ENCODE results near the gene ALDH8A1. TPM values are rescaled to one million over a fixed set of nuclear protein-coding genes. Genes with fewer than 3 reads are reported as not detected.

Gene ALDH8A1, protein sequence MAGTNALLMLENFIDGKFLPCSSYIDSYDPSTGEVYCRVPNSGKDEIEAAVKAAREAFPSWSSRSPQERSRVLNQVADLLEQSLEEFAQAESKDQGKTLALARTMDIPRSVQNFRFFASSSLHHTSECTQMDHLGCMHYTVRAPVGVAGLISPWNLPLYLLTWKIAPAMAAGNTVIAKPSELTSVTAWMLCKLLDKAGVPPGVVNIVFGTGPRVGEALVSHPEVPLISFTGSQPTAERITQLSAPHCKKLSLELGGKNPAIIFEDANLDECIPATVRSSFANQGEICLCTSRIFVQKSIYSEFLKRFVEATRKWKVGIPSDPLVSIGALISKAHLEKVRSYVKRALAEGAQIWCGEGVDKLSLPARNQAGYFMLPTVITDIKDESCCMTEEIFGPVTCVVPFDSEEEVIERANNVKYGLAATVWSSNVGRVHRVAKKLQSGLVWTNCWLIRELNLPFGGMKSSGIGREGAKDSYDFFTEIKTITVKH
- 0.16 TPM for total RNA-seq

DNA sequence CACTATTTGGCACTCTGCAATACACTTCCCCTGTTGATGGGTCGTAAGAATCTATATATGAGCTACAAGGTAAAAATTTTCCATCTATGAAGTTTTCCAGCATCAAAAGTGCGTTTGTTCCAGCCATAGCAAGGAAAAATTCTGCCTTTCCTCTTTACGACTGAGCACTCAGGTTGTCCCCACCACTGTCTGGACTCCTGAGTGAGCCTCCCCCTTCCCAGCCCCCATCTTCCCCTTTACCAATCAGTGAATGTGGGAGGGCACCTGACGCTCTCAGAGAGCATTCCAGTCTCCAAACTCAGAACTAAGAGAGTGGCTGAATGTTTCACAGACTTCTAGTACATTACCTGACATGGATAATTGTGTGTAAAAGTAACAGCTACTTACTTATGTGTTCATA, at the start of gene ALDH8A1:
Gene ALDH8A1 (minus strand): TSS at position 175 of the 400 bp plus-strand sequence. CDS start 48 bp downstream, at position 127.
- ATAC-seq, result no peak

DNA sequence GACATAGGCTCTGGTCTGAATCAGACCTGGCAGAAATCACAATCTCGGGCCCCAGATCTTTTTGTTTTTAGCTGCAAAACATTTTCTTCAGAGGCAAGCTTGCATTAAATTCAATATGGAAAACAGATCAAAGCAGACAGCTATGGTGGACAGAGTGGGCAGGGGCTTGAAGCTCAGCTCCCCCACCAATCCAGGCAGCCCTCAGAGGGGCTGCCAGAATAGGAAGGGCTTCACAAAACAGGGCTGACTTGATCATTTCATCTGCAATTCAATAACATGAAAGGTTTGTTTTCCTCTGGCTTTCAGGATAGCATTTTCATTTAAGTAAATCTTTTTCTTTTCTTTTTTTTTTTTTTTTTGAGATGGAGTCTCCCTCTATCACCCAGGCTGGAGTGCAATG, 49.2 kb upstream of the ALDH8A1 start:
- ATAC-seq, result no peak

DNA sequence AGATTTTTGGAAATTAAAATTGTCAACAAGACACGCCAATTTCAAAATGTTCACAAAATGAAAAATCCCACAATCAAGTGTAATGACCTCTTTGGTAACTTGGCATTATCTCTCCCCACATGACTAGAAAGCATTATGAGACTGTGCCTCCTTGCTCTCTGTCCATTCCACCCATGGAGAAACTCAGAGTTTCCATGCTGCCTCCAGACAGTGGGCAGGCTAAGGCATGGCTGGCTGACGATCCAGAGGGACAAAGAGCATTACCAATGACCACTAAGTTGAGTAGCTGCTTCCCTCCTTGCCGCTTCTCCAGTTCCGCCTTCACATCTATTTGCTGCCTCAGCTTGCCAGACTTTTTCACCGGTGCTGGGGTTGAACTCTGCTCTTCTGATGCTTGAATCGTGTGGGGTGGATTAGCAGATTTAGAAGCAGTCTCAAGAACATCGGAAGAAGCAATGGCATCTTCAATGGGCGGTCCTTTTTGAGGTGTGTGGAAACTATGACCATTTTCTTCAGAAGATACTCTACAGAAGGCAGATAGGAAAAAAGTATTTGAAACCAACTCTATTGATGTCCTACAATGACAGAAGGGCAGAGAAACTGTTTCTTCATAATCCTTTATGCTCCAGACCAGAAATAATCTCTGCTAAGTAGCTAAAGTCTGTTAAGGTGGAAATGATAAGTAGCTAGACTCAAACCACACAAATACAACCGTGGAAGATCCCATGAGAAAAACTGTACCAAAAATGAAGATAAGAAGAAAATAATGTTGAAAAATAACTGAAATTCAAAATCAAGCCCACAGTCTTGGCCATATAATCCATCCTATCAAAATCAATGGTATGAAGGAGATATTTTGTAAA, 47.5 kb upstream of the ALDH8A1 start:
- no peak for ATAC-seq

DNA sequence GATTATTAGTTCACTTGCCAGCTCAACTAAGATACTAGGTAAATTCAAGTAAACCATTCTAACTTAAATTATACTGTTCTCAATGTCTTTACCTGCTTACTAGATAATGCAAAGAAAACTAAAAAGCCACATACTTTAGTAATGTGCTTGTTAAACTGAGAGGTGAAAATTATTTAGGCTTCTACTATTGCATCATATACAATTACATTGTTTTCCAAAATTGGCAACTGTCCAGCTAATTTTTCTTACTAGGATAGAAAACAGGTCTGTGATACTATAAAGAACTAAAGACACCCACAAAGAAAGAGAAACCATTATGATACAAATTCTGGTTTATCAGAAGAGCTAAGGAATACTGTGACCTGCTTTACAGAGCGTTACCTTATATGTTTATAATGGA, 45.6 kb upstream of the ALDH8A1 start:
- ATAC-seq, result no peak

DNA sequence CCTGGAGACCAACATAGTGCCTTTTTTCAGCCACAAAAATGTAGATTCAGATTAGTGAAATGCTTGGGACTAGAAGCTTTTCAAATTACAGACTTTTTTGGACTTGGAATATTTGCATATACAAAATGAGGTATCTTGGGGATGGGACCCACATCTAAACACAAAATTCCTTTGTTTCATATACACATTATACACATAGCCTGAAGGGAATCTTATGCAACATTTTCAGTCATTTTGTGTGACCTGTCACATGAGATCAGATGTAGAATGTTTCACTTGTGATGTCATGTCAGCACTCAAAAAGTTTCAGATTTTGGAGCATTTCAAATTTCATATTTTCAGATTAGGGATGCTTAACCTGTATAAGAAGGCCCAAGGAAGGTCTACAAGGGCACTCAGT, 44.5 kb upstream of the ALDH8A1 start:
- no peak for ATAC-seq

DNA sequence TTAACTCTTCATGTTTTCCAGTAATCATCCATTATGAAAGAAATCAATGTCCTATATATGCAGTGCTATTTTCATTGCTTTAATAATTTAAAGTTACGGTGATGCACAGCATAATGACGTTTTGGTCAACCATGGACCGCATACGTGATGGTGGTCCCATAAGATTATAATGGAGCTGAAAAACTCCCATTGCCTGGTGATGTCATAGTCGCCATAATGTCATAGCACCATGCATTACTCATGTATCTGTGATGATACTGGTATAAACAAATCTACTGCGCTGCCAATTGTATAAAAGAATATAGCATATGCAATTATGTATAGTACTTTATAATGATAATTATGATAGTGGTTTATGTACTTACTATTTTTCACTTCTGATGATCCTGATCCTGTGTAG, 42.3 kb upstream of the ALDH8A1 start:
- no peak for ATAC-seq

DNA sequence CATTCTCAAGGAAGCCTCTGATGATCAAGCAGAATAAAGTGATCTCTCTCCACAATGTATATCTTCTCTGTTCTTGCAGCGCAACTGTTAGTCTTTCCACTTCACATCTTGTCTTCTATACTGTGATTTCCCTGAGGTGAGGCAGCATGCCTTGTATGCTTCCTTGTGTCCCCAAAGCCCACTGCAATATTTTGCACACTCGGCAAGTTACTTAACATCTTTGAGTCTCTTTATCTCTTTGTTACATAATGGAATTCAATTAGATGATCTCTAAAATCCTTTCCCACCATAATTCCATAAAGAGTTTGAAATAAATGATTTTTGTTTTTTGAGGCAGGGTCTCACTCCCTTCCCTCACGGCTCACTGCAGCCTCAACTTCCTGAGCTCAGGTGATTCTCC, 40.4 kb upstream of the ALDH8A1 start:
- no peak for ATAC-seq

DNA sequence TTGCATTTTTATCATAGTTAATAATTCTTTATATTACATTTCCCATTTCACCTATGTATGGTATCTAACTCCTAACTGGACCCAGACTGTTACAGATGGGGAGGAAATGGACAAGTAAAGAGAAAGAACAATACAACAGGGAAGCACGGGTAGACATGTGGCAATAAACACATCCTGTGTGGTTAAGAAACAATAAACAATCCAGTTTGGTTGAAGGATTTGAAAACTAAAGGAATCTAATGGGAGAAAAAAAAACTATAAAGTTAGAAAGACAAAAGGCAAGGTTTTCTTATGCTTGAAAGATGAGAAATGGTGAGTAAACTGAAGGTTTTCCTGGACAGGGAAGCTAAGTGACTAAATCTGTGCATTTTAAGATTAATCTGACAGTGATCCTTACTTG, 34.9 kb upstream of the ALDH8A1 start:
- ATAC-seq, result no peak

DNA sequence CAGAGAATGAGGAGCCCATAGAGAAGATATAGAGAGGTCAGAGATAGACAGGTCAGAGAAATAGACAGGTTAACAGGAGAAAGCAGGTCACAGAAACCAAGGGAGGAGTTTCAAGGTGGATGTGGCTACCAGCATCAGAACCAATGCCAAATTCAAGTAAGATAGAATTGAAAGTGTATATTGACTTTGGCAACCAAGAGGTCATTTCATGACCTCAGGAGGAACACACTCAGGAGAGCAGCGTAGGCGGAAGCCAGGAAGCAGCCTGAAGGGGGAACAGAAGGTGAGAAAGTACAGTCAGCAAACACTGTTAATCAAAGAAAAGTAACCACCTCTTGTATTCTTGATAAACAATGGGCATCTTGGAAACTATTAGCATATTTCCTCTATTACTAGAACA, 33.9 kb upstream of the ALDH8A1 start:
- no peak for ATAC-seq

DNA sequence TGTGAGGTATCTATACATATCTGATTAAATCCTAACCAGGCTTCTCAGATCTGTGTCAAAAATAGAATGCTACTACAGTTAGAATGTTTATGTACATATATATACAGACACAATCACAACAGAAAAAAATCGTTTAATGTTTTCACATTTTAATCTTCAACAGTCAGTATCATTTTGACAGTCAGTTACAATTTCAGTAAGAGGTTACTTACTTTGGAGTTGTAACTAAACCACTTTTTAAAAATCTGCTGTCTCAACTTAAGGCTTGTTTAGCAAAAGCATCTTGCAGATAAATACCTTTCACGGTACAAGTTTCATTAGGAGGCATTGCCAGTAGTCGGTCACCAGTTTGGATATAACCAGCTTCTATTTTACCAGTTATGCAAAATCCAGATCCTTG, 32.3 kb upstream of the ALDH8A1 start:
- ATAC-seq, result no peak

DNA sequence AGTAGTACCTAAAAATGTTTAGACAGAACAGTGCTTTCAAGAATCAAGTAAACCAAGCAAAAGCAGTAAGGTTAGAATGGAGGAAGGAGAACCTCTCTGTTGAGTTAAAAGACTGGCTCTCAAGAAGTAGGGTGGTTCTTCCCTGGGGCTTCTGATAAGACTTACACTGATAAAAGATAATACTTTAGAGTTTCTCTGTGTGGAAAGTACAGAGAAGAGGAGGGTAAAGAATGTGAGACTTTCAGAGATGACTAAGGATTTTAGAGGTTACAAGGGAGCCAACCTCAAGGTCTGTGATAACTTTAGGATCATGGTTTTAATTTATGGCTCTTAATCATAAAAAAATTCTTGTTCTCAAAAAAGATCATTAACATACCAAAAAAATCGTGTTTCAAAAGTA, 30.9 kb upstream of the ALDH8A1 start:
- no peak for ATAC-seq

DNA sequence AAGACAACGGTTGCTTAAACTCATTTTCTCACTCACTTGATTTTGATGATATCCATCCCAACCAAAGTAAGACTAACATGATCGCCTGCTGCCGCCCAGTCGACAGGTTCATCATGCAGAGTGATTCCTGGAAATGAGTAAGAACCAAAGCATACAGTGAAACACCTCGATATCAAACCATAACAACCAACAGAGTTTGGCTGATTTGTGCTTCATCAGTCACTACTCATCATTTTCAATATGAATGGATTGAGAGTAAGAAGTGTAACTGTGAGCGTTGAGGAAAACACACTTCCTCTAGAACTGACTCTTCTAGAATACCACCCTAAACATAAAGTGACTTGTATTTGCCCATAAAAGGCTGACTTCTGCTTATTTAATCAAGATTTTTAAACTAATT, 29.2 kb upstream of the ALDH8A1 start:
- no peak for ATAC-seq

DNA sequence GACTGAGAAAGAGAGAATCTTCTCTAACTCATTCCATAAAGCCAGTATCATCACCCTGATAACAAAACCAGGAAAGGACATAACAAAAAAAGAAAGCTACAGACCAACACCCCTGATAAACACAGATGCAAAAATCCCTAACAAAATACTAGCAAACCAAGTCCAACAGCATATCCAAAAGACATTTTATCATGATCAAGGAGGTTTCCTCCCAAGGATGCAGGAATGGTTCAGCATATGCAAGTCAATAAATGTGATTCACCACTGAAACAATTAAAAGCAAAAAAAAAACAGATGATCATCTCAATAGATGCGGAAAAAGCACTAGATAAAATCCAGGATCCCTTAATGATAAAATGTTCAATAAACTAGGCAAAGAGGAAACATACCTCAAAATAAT, 24.5 kb upstream of the ALDH8A1 start:
- ATAC-seq, result no peak

DNA sequence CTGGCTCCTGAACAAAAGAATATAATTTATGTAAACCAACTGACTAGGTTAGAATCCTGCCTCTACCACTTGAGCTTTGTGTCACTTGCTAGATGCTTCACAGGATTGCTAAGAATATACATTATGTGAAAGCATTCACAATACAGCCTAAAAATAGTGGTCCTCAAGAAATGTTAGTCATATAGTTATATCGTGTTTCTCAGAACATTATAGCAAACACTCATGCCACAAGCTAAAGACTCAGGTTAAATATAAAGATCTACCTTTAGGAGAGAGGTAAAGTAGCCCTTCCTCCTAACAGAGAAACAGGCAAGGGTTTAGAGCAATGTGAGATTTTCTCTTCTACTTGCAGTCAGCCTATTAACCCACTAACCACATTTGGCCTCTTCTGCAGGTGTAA, 17.8 kb upstream of the ALDH8A1 start:
- ATAC-seq, result no peak

DNA sequence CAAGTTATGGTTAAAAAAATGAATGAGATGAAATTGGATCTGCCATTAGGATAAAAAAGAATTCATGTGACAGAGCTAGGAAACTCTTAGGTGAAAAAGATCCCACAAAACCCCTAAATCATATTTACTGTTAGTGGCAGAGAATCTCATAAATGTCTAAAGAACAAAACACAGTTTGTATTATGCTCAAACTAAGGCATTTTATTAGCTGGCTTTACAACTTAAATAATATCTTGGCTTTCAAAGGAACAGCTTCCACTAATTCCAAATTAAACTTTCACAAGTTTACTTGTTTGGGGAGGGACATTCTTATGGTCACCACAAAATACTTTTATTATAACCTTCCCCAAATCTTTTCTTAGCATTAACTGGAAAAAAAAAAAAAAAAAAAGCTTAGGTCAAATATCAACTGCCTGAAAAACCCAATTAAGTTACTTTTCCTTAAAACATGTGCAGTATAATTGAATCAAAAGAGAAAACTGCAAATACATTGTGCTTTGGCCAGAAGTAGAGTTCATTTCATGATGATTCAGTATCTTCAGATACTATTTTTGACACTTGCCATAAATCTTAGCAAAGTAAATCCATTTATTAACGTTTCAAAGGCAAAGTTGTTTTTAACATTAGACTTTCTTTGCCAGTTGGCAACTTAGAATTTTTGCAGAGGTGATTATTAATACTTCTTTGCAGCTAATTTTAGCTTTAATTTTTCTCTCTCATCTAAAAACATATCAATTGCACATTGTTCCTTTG, 14.7 kb upstream of the ALDH8A1 start:
- no peak for ATAC-seq

DNA sequence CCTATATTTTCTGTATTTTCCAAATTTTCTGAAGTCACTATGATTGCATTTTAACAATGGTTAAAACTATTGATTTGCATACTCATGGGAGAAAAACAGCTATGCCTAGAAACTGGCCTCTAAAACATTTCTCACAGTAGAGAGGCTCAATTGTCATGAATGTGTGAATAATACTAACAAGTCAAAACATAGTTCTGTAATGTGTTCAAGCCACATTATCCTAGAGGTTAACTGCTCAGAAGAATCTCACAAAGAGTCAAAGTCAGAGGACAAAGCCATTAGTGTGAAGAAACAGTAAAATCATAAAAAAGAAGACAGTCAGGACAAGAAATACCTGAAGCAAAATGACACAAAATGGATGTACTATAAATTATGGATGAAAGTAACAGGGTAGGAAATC, 12.5 kb upstream of the ALDH8A1 start:
- ATAC-seq, result no peak

DNA sequence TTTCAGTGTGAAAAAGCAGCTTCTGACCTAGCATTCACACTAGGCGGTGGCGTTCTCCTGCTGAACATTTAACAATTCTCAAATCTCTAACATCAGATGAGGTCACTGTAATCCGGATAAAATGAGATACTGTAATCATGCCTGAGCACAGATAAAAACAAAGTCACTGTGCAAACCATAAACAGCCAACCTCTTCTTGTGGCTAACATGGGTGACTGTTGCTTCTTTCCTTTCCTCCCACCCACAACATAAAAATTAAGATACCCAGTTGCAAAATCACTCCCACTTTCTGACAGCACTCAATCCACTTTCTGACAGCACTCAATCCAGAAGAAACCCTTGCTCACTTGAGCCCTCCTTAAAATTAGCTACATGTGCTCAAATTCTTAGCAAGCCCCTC, 11.5 kb upstream of the ALDH8A1 start:
- ATAC-seq, result no peak

DNA sequence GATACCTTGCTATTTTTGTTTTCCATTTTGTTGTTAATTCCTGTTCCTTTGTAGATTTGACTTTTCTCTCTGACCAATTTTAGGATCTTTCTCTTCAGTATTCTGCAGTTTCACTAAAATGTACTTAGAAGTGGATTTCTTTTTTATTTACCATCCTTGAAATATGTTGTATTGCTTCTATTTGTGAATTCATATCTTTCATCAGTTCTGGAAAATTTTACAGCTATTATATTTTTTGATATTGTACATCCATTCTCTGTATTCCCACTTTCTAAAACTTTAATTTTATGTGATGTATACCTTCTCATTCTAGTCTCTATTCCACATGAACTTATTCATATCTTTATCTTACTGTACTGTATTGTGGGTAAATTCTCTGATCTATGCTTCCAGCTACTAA, 9.7 kb upstream of the ALDH8A1 start:
- ATAC-seq, result no peak

DNA sequence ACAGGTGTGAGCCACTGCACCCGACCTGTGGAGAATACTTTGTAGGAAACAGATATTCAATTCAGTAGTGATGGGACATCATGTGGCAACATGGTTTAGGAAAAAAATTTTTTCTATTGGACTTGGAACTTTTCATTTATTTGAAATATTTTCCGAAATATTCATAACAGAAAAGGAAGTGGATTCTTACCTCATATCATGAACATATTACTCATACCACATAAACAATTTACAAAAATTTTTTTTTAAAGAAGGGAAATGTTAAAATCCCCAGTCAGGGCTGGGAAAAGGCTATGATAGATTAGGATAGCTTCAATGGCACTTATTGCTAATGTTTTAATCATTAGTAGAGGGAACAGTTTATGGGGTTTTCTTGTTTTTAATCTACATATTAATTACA, 6.8 kb upstream of the ALDH8A1 start:
- no peak for ATAC-seq

DNA sequence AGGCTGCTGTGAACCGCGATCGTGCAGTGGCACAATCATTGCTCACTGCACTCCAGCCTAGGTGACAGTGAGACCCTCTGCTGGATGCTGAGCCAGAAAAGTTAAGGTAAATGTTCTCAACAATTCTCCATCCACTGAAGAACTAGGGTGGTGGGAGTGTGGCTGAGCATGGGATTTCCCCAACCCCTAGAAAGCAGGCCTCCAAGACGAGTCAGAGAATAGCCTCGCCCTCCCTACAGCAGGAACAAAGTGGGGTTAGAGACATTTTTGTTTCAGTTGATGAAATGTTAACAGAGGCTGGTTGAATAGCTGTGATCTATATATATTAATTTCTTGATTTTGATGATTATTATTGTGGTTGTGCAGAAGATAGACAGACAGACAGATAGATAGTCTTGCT, 6.1 kb upstream of the ALDH8A1 start:
- no peak for ATAC-seq

DNA sequence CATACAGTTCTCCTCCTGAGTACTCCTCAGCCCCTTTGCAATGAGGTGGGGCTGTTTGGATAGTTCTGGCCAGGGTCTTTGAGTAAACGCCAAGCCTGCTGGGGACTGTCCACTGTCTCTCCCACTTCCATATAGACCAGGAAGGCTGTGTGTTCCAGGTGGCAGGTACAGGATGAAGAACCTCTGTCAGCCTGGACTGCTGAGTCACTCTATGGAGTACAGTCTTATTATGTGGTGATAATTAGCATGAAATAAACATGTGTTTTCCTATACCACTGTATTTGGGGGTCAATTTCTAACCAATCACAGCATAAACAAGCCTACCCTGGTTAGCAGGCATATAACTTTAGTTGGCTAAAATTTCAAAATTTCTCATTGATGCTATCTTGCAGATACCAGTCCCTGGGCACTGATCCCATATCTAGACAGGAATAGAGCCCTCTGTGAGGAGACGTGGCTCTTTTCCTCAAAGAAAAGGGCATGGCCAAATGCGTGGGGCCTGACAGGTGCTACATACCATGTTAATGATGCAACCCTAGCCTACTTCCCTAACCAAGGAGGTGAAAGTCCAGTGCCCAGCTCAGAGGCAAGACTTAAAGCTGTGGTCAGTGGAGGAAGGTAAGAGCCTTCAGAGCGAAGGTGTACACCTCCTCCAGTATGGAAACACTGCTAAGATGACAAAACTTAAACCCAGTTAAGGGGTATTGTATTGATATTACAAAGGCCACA, 4.5 kb upstream of the ALDH8A1 start:
- peak; percentile 53 for ATAC-seq

DNA sequence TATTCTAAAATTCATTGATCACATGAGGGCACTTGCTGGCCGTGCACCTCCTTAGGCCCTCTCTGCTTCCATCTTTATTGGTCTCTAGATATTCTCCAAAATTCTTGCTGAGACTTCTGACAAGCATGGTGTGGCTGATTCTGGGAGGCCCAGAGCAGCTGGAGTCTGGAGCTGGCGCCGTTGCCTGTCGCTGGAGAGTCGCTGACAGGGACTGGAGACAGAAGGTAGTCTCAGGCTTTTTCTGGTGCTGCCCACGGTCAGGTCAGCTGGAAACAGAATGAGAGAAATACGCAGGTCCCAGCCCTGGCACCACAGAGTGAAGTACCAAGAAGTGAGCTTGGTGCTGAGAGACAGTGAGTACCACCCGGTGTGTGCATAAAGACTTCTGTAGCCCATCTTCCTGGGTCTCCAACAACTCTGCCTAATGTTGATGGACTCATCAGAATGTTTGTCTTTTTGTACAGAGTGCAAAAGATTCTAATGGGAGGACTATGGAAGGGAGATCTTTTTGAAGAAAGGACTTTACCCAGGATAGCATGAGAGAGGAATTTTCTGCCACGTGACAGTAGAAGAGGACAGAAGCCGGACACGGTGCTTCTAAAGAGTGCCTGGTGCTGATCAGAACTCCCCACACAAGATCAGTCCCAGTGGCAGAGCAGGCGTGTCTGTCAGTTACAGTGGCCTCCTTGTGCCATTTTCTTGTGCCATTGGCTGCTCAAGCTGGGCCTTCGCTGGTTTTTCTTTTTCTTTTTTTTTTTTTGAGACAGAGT, 1.8 kb upstream of the ALDH8A1 start:
- no peak for ATAC-seq

Data from esophagus mucosa (tissue), 1 donor.